Ammon's horn (tissue), 1 donor: ENCODE results near the gene ZFYVE28.

Experiments
- DNase-seq: peaks from one replicate; pipeline ENCODE4 v3.0.0-alpha.2; 2016; ENCODE audit warnings: low spot score

ZFYVE28 gene

GRCh38 chr4:2368746-2369437 is 49.6 kb downstream of the ZFYVE28 start:
- DNase-seq = no peak

GRCh38 chr4:2367626-2368025 is 50.8 kb downstream of the ZFYVE28 start:
- DNase-seq = no peak

- peak; percentile 49 for DNase-seq
These were observed 51.9 kb downstream of the ZFYVE28 start for GRCh38 chr4:2366252-2367192.

GRCh38 chr4:2365913-2366210 is 52.6 kb downstream of the ZFYVE28 start:
- DNase-seq = no peak

GRCh38 chr4:2365054-2365912 is 53.2 kb downstream of the ZFYVE28 start:
- DNase-seq = no peak

- DNase-seq = no peak
These were observed 53.8 kb downstream of the ZFYVE28 start for GRCh38 chr4:2364654-2365053.

GRCh38 chr4:2363951-2364653 is 54.3 kb downstream of the ZFYVE28 start:
- no peak for DNase-seq

GRCh38 chr4:2363056-2363721 is 55.3 kb downstream of the ZFYVE28 start:
- DNase-seq = no peak

GRCh38 chr4:2362266-2363055 is 56.0 kb downstream of the ZFYVE28 start:
- no peak for DNase-seq

GRCh38 chr4:2361366-2362265 is 56.8 kb downstream of the ZFYVE28 start:
- DNase-seq = no peak

- DNase-seq = no peak
These were observed 58.1 kb downstream of the ZFYVE28 start for GRCh38 chr4:2360396-2360730.

- DNase-seq = no peak
These were observed 58.7 kb downstream of the ZFYVE28 start for GRCh38 chr4:2359591-2360395.

- DNase-seq = no peak
These were observed 60.4 kb downstream of the ZFYVE28 start for GRCh38 chr4:2357821-2358745.

- no peak for DNase-seq
These were observed 62.0 kb downstream of the ZFYVE28 start for GRCh38 chr4:2356123-2357069.

GRCh38 chr4:2354760-2355159 is 63.7 kb downstream of the ZFYVE28 start:
- DNase-seq = no peak

GRCh38 chr4:2354118-2354517 is 64.3 kb downstream of the ZFYVE28 start:
- DNase-seq = no peak
